ENCODE measurements around the gene CHRDL2.

CHRDL2 gene

DNA sequence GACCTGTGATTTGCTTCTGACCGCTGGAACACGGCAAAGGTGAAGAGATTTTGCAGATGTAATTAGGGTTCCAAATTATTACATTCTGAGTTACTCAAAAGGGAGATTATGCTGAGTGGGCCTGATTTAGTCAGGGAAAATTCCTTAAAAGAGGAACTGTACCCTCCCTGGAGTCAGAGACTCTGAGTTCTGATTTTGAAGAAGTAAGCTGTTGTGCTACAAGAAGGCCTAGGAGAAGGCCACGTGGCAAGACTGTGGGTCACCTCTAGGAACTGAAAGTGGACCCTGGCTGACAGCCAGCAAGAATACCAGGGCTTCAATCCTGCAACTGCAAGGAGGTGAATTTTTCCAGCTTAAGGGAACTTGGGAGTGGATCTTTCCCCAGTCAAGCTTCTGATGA, 45.3 kb downstream of the CHRDL2 start:
- H3K4me3 ChIP-seq (replicated peaks; ENCODE audit: low read depth, low read length), result no peak overlapping the region
- TF ChIP-seq, protein P1, sequence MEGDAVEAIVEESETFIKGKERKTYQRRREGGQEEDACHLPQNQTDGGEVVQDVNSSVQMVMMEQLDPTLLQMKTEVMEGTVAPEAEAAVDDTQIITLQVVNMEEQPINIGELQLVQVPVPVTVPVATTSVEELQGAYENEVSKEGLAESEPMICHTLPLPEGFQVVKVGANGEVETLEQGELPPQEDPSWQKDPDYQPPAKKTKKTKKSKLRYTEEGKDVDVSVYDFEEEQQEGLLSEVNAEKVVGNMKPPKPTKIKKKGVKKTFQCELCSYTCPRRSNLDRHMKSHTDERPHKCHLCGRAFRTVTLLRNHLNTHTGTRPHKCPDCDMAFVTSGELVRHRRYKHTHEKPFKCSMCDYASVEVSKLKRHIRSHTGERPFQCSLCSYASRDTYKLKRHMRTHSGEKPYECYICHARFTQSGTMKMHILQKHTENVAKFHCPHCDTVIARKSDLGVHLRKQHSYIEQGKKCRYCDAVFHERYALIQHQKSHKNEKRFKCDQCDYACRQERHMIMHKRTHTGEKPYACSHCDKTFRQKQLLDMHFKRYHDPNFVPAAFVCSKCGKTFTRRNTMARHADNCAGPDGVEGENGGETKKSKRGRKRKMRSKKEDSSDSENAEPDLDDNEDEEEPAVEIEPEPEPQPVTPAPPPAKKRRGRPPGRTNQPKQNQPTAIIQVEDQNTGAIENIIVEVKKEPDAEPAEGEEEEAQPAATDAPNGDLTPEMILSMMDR (IDR thresholded peaks at IDR 0.05; ENCODE audit: insufficient read depth, low read length, poor library complexity, severe bottlenecking), result no peak
- DNase-seq (ENCODE audit: extremely low read depth, insufficient read length), result no peak
- H3K36me3 ChIP-seq (ENCODE audit: control insufficient read depth, insufficient read depth, low read length), result no peaks in the 10 kb centered on the region
- H3K27me3 ChIP-seq (replicated peaks; ENCODE audit: control insufficient read depth, insufficient read depth, low read length), result no peaks in the 10 kb centered on the region; the same call in none of the 2 replicates

- DNase-seq (ENCODE audit: extremely low read depth, insufficient read length), result no peak
- TF ChIP-seq, protein P1 (IDR thresholded peaks at IDR 0.05; ENCODE audit: insufficient read depth, low read length, poor library complexity, severe bottlenecking), result no peak
- H3K36me3 ChIP-seq (ENCODE audit: control insufficient read depth, insufficient read depth, low read length), result no peaks in the 10 kb centered on the region
- H3K4me3 ChIP-seq (replicated peaks; ENCODE audit: low read depth, low read length), result no peak overlapping the region
- H3K27me3 ChIP-seq (replicated peaks; ENCODE audit: control insufficient read depth, insufficient read depth, low read length), result no peaks in the 10 kb centered on the region; the same call in none of the 2 replicates
Observed at GRCh38 chr11:74685338-74685737, 45.9 kb downstream of the CHRDL2 start.

DNA sequence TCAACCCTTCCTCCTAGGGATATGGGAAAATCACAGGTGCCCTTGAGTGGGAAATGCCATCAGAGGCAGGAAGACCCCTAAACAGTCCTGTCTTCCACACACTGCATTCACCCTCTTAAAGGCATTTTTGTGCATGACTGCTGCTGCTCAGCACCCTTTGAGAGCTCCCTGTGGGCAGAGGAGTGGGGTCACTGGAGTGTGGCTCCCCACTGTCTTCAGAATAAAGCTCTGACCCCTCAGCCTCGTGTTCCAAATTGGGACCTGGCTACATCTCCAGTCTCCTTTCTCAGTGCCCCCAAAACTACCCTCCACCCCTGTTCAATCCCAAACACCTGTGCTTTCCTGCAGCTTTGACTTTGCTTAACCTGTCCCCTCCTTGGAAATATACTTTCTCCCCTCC, 46.6 kb downstream of the CHRDL2 start:
- Histone ChIP-seq H3K4me3 (replicated peaks; ENCODE audit: low read depth, low read length) (no peak overlapping the region), H3K27me3 (replicated peaks; ENCODE audit: control insufficient read depth, insufficient read depth, low read length) (no peaks in the 10 kb centered on the region; the same call in none of the 2 replicates), H3K36me3 (ENCODE audit: control insufficient read depth, insufficient read depth, low read length) (no peaks in the 10 kb centered on the region)
- no peak for DNase-seq (ENCODE audit: extremely low read depth, insufficient read length)
- TF ChIP-seq, protein P1 (IDR thresholded peaks at IDR 0.05; ENCODE audit: insufficient read depth, low read length, poor library complexity, severe bottlenecking), result no peak

- Histone ChIP-seq H3K4me3 (replicated peaks; ENCODE audit: low read depth, low read length) (no peak overlapping the region), H3K36me3 (ENCODE audit: control insufficient read depth, insufficient read depth, low read length) (no peaks in the 10 kb centered on the region), H3K27me3 (replicated peaks; ENCODE audit: control insufficient read depth, insufficient read depth, low read length) (no peaks in the 10 kb centered on the region; the same call in none of the 2 replicates)
- TF ChIP-seq, protein P1 (IDR thresholded peaks at IDR 0.05; ENCODE audit: insufficient read depth, low read length, poor library complexity, severe bottlenecking), result no peak
- DNase-seq (ENCODE audit: extremely low read depth, insufficient read length), result no peak
Observed at GRCh38 chr11:74683941-74684481, 47.2 kb downstream of the CHRDL2 start.

- no peaks in the 10 kb centered on the region; the same call in none of the 2 replicates for H3K27me3 ChIP-seq (replicated peaks; ENCODE audit: control insufficient read depth, insufficient read depth, low read length)
- no peak for DNase-seq (ENCODE audit: extremely low read depth, insufficient read length)
- H3K36me3 ChIP-seq (ENCODE audit: control insufficient read depth, insufficient read depth, low read length), result no peaks in the 10 kb centered on the region
- TF ChIP-seq, protein P1 (IDR thresholded peaks at IDR 0.05; ENCODE audit: insufficient read depth, low read length, poor library complexity, severe bottlenecking), result no peak
- H3K4me3 ChIP-seq (replicated peaks; ENCODE audit: low read depth, low read length), result no peak overlapping the region
Observed at GRCh38 chr11:74683279-74683871, 47.9 kb downstream of the CHRDL2 start.
